NCI-H460 (cell line): ENCODE results near the gene KCNH8. TPM values are rescaled to one million over a fixed set of nuclear protein-coding genes. Genes with fewer than 3 reads are reported as not detected.
A peak's percentile ranks its signal among the peaks of the same experiment; 100 is the strongest.
"Not testable (repeated sequence)": the region's sequence is repeated elsewhere in the genome, so short reads cannot be mapped to it uniquely, and the experiment has no call there.

Experiments
- DNase-seq: peaks from one replicate; pipeline ENCODE4 v3.0.0-alpha.2; 2016; ENCODE audit warnings: low read depth; ENCODE audit errors: extremely low read depth
- polyA plus RNA-seq: library from polyadenylated mRNA; depleted of rRNA; stranded (reverse); fragments of >200 nt; gene quantifications from 2 replicates; pipeline ENCODE4 v1.2.3, GENCODE V29; 2014; cell fraction: nucleus; rRNA removed
- total RNA-seq: library from RNA; depleted of rRNA; stranded (reverse); fragments of >200 nt; shearing (Covaris generic); gene quantifications from 2 replicates; pipeline ENCODE4 v1.2.3, GENCODE V29; 2014; rRNA removed

KCNH8 gene
- total RNA-seq = not detected in 2 replicates
- polyA plus RNA-seq = not detected in 2 replicates

- no peak for DNase-seq
These were observed at the start of gene KCNH8 for GRCh38 chr3:19147905-19148767. TSS of gene KCNH8 (plus strand) at chr3:19148510. CDS start at chr3:19148720, 210 bp downstream.

DNA sequence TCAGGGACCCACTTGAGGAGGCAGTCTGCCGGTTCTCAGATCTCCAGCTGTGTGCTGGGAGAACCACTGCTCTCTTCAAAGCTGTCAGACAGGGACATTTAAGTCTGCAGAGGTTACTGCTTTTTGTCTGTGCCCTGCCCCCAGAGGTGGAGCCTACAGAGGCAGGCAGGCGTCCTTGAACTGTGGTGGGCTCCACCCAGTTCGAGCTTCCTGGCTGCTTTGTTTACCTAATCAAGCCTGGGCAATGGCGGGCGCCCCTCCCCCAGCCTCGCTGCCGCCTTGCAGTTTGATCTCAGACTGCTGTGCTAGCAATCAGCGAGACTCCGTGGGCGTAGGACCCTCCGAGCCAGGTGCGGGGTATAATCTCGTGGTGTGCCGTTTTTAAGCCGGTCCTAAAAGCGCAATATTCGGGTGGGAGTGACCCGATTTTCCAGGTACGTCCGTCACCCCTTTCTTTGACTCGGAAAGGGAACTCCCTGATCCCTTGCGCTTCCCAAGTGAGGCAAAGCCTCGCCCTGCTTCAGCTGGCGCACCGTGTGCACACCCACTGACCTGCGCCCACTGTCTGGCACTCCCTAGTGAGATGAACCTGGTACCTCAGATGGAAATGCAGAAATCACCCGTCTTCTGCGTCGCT lies 45.5 kb upstream of the KCNH8 start:
- not testable (repeated sequence) for DNase-seq

DNA sequence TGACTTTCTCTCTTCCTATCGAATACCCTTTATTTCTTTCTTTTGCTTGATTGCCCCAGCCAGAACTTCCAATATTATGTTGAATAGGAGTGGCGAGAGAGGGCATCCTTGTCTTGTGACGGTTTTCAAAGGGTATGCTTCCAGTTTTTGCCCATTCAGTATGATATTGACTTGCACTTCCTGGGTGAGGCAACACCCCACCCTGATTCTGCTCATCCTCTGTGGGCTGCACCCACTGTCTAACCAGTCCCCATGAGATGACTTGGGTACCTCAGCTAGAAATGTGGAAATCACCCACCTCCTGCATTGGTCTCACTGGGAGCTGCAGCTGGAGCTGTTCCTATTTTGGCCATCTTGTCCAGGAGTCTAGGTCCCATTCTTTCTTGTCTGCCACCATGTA lies 44.8 kb upstream of the KCNH8 start:
- DNase-seq = no peak

DNA sequence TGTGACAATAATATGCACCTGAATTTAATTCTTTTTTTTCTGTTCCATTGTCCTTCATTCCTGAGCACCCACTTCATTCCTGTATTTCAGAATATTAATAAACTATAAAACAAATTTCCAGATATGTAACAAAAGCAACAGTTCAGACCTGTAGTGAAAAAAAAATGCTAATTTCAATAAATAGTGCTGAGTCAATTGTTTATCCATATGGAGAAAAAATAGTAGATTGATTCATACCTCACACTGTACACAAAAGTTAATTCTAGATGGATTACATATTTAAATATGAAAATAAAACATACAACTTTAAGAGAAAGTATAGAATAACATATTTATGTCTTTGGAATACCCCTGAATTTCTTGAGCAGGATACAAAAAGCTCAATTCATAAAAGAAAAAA lies 43.9 kb upstream of the KCNH8 start:
- no peak for DNase-seq

GRCh38 chr3:19105826-19106225 lies 42.5 kb upstream of the KCNH8 start:
- no peak for DNase-seq

GRCh38 chr3:19106307-19106706 lies 42.0 kb upstream of the KCNH8 start:
- no peak for DNase-seq

GRCh38 chr3:19107719-19108118 lies 40.6 kb upstream of the KCNH8 start:
- no peak for DNase-seq

- no peak for DNase-seq
These were observed 37.9 kb upstream of the KCNH8 start for GRCh38 chr3:19110335-19110895.

GRCh38 chr3:19114461-19114860 lies 33.8 kb upstream of the KCNH8 start:
- no peak for DNase-seq

DNA sequence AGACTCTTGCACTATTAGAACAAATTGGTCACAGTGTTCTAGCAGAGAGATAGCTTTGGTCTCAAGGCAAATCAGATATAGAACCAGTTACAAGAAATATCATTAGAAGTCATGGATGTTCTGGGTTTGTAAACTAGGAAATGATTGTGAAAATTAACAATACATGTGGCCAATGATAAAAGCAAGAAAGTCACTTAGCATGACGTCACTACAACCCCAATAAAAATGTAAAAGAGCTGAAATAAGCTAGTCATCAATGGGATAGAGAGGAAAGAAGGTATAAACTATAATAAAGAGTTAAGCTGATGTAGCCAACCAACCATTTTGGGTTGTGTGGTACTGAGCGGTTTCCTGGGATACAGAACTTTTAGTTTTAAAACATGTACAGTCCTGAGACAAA lies 32.1 kb upstream of the KCNH8 start:
- DNase-seq = no peak

GRCh38 chr3:19124752-19125151 lies 23.6 kb upstream of the KCNH8 start:
- no peak for DNase-seq

DNA sequence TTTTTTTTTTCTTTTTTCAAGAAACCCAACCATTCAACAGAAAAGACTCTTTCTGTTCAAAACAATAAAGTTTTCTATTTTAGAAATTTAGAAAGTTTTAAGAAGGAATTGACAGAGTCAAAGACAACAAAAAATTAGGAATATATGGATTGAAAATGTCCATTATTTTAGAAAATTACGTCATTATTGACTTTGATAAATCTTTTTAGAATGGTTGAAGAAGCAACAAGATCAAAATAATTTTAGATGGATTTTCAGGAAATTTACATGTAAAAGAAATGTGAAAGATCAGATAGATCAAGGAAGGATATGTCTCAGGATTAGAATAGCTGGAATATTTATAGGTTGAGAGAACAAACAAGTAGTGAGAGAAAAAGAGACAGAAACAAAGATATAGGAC lies 8.4 kb upstream of the KCNH8 start:
- DNase-seq = no peak

GRCh38 chr3:19146685-19147650 lies 1.3 kb upstream of the KCNH8 start:
- peak; percentile 30 for DNase-seq

- no peak for DNase-seq
These were observed 420 bp downstream of the KCNH8 start for GRCh38 chr3:19148768-19149091.

- DNase-seq = peak; percentile 14
These were observed 1.1 kb downstream of the KCNH8 start for GRCh38 chr3:19149368-19149767.

GRCh38 chr3:19151171-19151570 lies 2.9 kb downstream of the KCNH8 start:
- DNase-seq = no peak

DNA sequence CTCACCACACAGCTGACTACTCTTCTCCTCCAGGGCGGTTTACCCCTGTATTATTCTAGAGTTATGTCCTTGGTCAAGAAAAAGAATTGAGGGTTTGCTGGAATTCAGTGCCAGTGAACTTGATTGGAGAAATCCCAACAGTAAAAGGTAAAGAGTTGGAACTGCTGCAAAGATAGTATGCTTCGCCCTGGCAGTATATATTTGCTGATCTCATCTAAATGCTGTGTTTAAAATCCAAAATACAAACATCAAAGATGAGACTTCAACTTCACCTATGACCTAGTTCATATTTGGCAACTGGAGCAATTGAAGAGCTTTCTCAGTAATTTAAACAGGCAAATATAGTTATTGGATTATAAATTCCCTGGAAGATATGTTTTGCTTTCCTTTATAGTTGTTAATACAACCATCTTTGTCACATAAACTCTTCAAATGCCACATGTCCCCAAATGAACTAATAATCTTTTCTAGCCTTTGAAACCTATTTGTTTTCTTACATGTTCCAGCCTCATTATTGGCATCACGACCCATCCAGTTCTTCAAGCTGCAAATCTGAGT lies 6.5 kb downstream of the KCNH8 start:
- no peak for DNase-seq

- DNase-seq = no peak
These were observed 7.1 kb downstream of the KCNH8 start for GRCh38 chr3:19155375-19155774.

DNA sequence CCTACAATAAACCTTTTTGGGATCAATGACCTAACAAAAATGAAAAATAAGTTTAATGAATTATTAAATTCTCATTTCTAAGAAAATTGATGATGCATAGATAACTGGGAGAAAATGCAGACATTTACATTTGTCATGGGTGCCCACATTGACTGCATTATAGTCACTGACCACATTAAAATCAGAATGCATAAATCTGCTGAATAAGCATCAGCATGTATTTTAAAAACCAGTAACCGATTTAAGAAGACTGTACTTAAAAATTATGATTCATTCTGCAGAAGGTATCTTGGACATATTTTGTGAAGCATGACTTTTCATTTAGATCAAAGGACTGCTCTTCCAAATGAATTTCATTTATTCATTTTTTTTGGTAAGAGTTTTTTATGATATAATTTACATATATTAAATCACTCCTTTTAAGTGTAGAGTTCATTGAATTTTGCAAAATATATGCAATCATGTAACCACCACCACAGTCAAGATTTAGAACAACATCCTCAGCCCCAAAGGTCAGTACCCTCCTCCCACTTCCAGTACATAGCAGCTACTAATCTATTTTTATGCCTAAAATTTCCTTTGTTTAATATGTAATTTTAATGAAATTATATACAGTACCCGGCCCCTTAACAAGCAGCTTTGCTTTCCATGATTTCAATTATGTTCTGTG lies 11.8 kb downstream of the KCNH8 start:
- no peak for DNase-seq

DNA sequence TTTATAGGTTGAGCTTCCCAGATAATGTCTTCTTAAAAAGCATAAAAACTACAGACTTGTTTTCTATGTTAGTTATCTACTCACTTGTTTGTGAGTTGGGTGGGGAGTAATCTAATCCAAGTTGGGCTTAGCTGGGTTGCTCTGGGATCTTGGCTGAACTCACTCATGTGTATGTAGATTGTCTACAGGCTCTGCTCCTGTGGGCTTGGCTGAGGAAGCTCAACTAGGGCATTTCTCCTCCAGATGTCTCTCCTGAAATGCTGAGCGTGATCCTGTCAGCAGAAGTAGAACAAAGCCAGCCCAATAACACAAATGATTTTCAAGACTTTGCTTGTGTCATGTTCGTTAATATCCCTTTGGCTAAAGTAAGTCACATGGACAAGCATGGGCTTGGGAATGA lies 17.3 kb downstream of the KCNH8 start:
- no peak for DNase-seq
